ENCODE data around the gene TAB2.

DNA sequence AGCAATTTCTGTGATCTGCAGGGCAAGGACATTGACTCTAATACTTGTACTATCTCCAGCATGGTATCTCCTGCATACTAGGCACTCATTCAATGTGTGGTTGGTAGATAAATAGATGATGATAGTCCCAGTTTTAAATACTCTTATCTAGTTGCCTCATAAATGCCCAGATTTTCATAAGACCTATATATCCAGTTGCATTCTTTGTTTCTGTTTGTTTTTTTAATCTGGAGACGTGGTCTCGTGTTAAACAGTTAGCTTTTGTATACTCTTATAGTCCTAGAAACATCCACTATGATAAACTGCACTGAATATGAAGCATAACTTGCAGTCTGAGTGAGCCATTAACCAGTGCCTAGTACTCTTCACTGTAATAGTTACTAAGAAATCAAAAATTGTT is 47.0 kb downstream of the TAB2 start:
- no peak for TF ChIP-seq TAF1 (IDR thresholded peaks at IDR 0.05; ENCODE audit: low read depth)
- TF ChIP-seq TCF12 (IDR thresholded peaks at IDR 0.05; ENCODE audit: low read depth), result no peak
- TF ChIP-seq RAD21 (IDR thresholded peaks at IDR 0.05; ENCODE audit: low read depth), result no peak

Data from Ishikawa (cell line).